Natural killer cell (primary cell): ENCODE data around the gene KIRREL3. TPM values are rescaled to one million over a fixed set of nuclear protein-coding genes. Genes with fewer than 3 reads are reported as not detected.

Source experiments
- ATAC-seq, 3 donors: fragments of 150-1000 bp in 2 of 3; fragments of 200-7000 bp in 1 of 3; cut with Tn5 transposase; 1 replicate in 1 of 3; 2 replicates in 2 of 3; pipeline ENCODE4 v1.10.0; 2021; ENCODE audit warnings: mild to moderate bottlenecking in 2 of 3, moderate library complexity in 2 of 3
- DNase-seq, 2 donors: peaks; one replicate each; pipeline versions ENCODE4 v3.0.0 to v3.0.0-alpha.2; 2013 to 2021; ENCODE audit warnings: mixed read lengths in 1 of 2
- H3K27ac ChIP-seq: one replicate; pipeline ENCODE4 v1.5.1; 2013; ENCODE audit warnings: mild to moderate bottlenecking, low read length
- H3K27me3 ChIP-seq: one replicate; pipeline ENCODE4 v1.6.1; 2013; ENCODE audit warnings: low read length; ENCODE audit not compliant: control insufficient read depth, insufficient read depth
- H3K36me3 ChIP-seq: one replicate; pipeline ENCODE4 v1.6.1; 2013; ENCODE audit warnings: low read length; ENCODE audit not compliant: control insufficient read depth, insufficient read depth
- H3K4me1 ChIP-seq: one replicate; pipeline ENCODE4 v1.6.1; 2013; ENCODE audit warnings: low read length; ENCODE audit not compliant: control insufficient read depth, insufficient read depth
- H3K4me3 ChIP-seq: one replicate; pipeline ENCODE4 v1.5.1; 2013; ENCODE audit warnings: low read length
- H3K9me3 ChIP-seq: one replicate; pipeline ENCODE4 v1.6.1; 2013; ENCODE audit warnings: low read length; ENCODE audit not compliant: control insufficient read depth, insufficient read depth
- H3K27ac Mint-ChIP-seq, 2 donors: one replicate each; pipeline ENCODE4 v1.8.0; 2022; ENCODE audit warnings: mild to moderate bottlenecking in 2 of 2, mixed read lengths in 2 of 2, moderate library complexity in 1 of 2
- H3K27me3 Mint-ChIP-seq, 2 donors: one replicate each; pipeline ENCODE4 v1.8.0; 2022; ENCODE audit warnings: low read depth in 2 of 2, mixed read lengths in 2 of 2
- H3K36me3 Mint-ChIP-seq: one replicate; pipeline ENCODE4 v1.8.0; 2022; ENCODE audit warnings: mixed read lengths
- H3K4me1 Mint-ChIP-seq, 2 donors: one replicate each; pipeline ENCODE4 v1.8.0; 2022; ENCODE audit warnings: mixed read lengths in 2 of 2
- H3K4me3 Mint-ChIP-seq: one replicate; pipeline ENCODE4 v1.8.0; 2022; ENCODE audit warnings: mild to moderate bottlenecking, moderate library complexity, mixed read lengths
- H3K9me3 Mint-ChIP-seq, 2 donors: one replicate each; pipeline ENCODE4 v1.8.0; 2022; ENCODE audit warnings: mixed read lengths in 2 of 2
- CTCF ChIP-seq: fragments of 200-600 bp; IDR thresholded peaks from one replicate; pipeline ENCODE4 v1.8.0; 2022; ENCODE audit warnings: antibody characterized with exemption
- WGBS: methylation state at CpG from one replicate; pipeline ENCODE4 v1.1.7; 2013; ENCODE audit warnings: missing lambda C conversion rate; ENCODE audit not compliant: insufficient coverage; 5-methylcytosine and 5-hydroxymethylcytosine counted together
- intact Hi-C: fragments of 100-400 bp; cut with micrococcal nuclease; formaldehyde crosslinking; loops from one replicate; pipeline ENCODE4 v1.14.2; 2022
- total RNA-seq, 4 donors: library from RNA; stranded (reverse); fragments of 120-200 nt in 1 of 4; gene quantifications; one replicate each; pipeline versions ENCODE4 v1.2.3 to v1.2.4, GENCODE V29; 2013 to 2022

The KIRREL3 gene
- total RNA-seq, 3 donors from 2014 or later (not counting 1 experiment from before 2014, with no cell fraction given) = not detected

DNA sequence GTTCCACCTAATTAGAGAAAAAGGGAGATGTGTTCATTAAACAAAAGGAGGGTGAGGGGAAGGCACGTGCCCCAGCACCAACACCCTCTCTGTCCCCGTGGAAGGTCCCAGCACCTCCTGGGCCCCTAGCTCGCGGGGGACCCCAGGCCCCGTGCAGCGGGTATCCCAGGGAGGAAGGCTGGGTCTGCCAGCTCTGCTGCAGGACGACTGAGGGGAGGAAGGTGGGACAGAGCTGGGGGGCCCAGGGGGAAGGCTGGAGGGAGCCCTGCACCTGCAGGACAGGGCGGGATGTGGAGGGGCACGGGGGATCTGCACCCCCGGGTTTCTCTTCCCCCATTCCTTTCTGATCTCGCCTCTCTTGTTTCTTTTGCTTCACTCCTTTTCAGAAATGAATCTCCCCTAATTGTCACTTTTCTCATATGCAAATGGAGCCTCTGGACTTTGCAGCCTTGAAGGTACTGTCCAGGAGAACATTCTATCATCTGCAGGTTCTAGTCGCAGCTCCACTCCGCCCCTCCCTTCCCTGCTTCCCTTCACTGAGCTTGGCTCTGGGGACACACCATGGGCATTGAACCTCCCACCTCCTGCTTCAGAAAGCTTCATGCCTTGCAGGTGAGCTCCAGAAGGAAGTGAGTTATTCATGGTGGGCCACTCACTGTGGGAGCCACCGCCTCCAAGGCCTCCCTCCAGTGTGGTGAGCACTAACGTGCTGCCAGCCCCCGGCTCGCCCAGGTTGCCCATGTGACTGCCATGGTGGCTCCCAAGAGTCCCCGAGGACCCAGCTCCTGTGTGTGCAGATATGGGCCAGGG, 534.1 kb downstream of the KIRREL3 start:
- intact Hi-C loops = no loop called here
- no peak for ATAC-seq
- peak overlapping the region; percentile 53 for H3K4me3 Mint-ChIP-seq

GRCh38 chr11:126465573-126466188, 534.9 kb downstream of the KIRREL3 start:
- no peaks in the 10 kb centered on the region for H3K27me3 Mint-ChIP-seq
- Histone ChIP-seq H3K4me1 (peaks cover 42% of the 10 kb centered on the region), H3K27ac (peak overlapping the region; percentile 41), H3K9me3 (no peaks in the 10 kb centered on the region), H3K27me3 (no peaks in the 10 kb centered on the region), H3K4me3 (no peak overlapping the region), H3K36me3 (no peaks in the 10 kb centered on the region)
- H3K9me3 Mint-ChIP-seq = no peaks in the 10 kb centered on the region
- H3K36me3 Mint-ChIP-seq = no peaks in the 10 kb centered on the region
- DNase-seq (peak; percentile 22 to 46), ATAC-seq (peak; percentile 61 to 82 (median 78))
- H3K4me3 Mint-ChIP-seq = peak overlapping the region; percentile 53
- H3K4me1 Mint-ChIP-seq = peaks cover 27% of the 10 kb centered on the region in 2 donors
- peak overlapping the region; percentile 21 to 80 for H3K27ac Mint-ChIP-seq
- no peak for TF ChIP-seq CTCF
- WGBS = 8% methylated on average over 15 of the region's 19 CpGs
- intact Hi-C loops = no loop called here

More for the DNA sequence above, 534.1 kb downstream of the KIRREL3 start:
- Mint-ChIP-seq H3K27ac (peak overlapping the region; percentile 21 to 80), H3K4me1 (peaks cover 27% of the 10 kb centered on the region in 2 donors), H3K27me3 (no peaks in the 10 kb centered on the region), H3K36me3 (no peaks in the 10 kb centered on the region), H3K9me3 (no peaks in the 10 kb centered on the region)
- no peak overlapping the region for H3K4me3 ChIP-seq
- no peak overlapping the region for H3K27ac ChIP-seq
- no peak for TF ChIP-seq CTCF
- no peak for DNase-seq
- H3K4me1 ChIP-seq = peaks cover 42% of the 10 kb centered on the region
- 51% methylated on average over 18 of the region's 18 CpGs for WGBS
- H3K9me3 ChIP-seq = no peaks in the 10 kb centered on the region
- no peaks in the 10 kb centered on the region for H3K27me3 ChIP-seq
- no peaks in the 10 kb centered on the region for H3K36me3 ChIP-seq

DNA sequence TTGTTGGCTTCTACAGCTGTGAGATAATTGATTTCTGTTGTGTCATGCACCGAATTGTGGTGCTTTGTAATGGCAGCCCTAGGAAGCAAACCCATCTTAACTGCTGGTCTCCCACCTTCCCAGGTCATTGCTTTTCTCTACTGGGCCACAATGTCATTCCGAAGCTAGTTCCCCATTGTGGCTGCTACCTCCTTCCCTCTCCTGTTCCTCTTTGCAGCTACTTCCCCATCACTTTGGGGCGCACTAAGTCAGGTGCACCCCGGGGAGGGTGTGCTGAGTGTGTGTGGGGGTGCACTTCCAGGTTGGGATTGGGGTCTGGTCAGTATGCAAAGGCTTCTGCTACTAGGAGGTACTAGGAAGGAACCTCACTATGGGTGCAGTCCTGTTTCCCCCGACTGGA, 535.8 kb downstream of the KIRREL3 start:
- ATAC-seq (no peak), DNase-seq (no peak)
- Mint-ChIP-seq H3K27me3 (no peaks in the 10 kb centered on the region), H3K4me1 (peaks cover 27% of the 10 kb centered on the region in 2 donors), H3K4me3 (peak overlapping the region; percentile 53), H3K36me3 (no peaks in the 10 kb centered on the region), H3K9me3 (no peaks in the 10 kb centered on the region), H3K27ac (peak overlapping the region in 1 of 2 donors; percentile 80)
- Histone ChIP-seq H3K36me3 (no peaks in the 10 kb centered on the region), H3K27ac (no peak overlapping the region), H3K4me3 (no peak overlapping the region), H3K9me3 (no peaks in the 10 kb centered on the region), H3K4me1 (peaks cover 42% of the 10 kb centered on the region), H3K27me3 (no peaks in the 10 kb centered on the region)
- intact Hi-C loops = no loop called here
- no peak for TF ChIP-seq CTCF
- WGBS = 31% methylated on average over 4 of the region's 5 CpGs
